ENCODE results near the gene SATB2.

Gene SATB2

DNA sequence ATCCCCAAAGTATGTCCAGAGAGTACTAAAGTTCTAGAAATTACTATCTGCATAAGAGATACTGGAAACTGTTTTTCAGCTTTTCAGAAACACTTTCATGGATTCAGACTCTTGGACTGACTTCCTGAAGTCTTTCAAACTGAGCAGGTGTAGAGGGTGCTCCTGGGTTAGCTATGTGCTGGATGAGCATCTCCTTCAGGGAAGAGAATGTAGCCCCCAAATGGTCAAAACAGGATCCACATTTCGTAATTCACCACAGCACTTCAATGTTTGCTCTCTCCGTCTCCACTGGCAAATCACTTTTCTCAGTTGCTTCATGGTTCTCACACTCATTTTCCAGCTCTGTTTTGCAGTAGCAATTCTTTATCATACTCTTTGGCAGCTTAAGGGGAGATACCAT, 23.2 kb upstream of the SATB2 start:
- TF ChIP-seq ESRRG (CRISPR knock-in tag; IDR thresholded peaks at IDR 0.05) (no peak), ZC3H10 (CRISPR knock-in tag; IDR thresholded peaks at IDR 0.05) (no peak), TOX (CRISPR knock-in tag; IDR thresholded peaks at IDR 0.05; ENCODE audit: borderline replicate concordance) (no peak), ZNF70 (CRISPR knock-in tag; IDR thresholded peaks at IDR 0.05) (no peak)
- TF ChIP-seq, protein P1, sequence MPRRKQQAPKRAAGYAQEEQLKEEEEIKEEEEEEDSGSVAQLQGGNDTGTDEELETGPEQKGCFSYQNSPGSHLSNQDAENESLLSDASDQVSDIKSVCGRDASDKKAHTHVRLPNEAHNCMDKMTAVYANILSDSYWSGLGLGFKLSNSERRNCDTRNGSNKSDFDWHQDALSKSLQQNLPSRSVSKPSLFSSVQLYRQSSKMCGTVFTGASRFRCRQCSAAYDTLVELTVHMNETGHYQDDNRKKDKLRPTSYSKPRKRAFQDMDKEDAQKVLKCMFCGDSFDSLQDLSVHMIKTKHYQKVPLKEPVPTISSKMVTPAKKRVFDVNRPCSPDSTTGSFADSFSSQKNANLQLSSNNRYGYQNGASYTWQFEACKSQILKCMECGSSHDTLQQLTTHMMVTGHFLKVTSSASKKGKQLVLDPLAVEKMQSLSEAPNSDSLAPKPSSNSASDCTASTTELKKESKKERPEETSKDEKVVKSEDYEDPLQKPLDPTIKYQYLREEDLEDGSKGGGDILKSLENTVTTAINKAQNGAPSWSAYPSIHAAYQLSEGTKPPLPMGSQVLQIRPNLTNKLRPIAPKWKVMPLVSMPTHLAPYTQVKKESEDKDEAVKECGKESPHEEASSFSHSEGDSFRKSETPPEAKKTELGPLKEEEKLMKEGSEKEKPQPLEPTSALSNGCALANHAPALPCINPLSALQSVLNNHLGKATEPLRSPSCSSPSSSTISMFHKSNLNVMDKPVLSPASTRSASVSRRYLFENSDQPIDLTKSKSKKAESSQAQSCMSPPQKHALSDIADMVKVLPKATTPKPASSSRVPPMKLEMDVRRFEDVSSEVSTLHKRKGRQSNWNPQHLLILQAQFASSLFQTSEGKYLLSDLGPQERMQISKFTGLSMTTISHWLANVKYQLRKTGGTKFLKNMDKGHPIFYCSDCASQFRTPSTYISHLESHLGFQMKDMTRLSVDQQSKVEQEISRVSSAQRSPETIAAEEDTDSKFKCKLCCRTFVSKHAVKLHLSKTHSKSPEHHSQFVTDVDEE (CRISPR knock-in tag; IDR thresholded peaks at IDR 0.05) = no peak
- no peak for ATAC-seq

DNA sequence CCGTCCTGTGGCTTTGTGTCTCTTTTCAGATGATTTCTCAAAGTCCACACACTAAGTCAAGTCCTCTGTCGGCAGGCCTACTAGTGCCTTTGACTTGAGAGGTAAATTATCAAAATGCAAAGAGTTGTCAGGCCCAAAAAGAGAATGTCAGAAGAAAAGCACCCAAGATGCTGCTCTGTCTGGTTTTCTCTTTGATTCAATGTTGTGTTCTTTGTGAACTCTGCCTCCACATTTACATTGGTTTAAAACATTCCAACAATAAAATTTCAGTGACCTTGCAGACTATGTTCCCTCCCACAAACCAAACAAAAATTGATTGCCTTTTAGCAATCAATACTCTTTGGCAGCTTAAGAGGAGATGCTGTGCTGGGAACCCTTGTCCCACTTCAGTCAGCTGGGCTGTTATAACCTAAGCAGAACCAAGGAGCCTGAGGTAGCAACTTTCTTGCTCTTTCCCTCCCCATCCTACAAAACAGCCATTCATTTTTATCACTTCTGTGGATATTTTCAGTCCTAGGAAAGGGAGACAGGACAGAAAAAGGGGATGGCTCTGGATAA, 19.6 kb upstream of the SATB2 start:
- ATAC-seq = no peak
- no peak for TF ChIP-seq ARNTL (CRISPR knock-in tag; IDR thresholded peaks at IDR 0.05; ENCODE audit: borderline replicate concordance, low read depth)
- TF ChIP-seq GLIS3 (CRISPR knock-in tag; IDR thresholded peaks at IDR 0.05) = no peak
- TF ChIP-seq, protein P2, sequence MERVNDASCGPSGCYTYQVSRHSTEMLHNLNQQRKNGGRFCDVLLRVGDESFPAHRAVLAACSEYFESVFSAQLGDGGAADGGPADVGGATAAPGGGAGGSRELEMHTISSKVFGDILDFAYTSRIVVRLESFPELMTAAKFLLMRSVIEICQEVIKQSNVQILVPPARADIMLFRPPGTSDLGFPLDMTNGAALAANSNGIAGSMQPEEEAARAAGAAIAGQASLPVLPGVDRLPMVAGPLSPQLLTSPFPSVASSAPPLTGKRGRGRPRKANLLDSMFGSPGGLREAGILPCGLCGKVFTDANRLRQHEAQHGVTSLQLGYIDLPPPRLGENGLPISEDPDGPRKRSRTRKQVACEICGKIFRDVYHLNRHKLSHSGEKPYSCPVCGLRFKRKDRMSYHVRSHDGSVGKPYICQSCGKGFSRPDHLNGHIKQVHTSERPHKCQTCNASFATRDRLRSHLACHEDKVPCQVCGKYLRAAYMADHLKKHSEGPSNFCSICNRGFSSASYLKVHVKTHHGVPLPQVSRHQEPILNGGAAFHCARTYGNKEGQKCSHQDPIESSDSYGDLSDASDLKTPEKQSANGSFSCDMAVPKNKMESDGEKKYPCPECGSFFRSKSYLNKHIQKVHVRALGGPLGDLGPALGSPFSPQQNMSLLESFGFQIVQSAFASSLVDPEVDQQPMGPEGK (CRISPR knock-in tag; IDR thresholded peaks at IDR 0.05; ENCODE audit: borderline replicate concordance) = no peak
- TF ChIP-seq, protein P3, sequence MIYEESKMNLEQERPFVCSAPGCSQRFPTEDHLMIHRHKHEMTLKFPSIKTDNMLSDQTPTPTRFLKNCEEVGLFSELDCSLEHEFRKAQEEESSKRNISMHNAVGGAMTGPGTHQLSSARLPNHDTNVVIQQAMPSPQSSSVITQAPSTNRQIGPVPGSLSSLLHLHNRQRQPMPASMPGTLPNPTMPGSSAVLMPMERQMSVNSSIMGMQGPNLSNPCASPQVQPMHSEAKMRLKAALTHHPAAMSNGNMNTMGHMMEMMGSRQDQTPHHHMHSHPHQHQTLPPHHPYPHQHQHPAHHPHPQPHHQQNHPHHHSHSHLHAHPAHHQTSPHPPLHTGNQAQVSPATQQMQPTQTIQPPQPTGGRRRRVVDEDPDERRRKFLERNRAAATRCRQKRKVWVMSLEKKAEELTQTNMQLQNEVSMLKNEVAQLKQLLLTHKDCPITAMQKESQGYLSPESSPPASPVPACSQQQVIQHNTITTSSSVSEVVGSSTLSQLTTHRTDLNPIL (CRISPR knock-in tag; IDR thresholded peaks at IDR 0.05; ENCODE audit: low read depth) = no peak
- TF ChIP-seq, protein P4, sequence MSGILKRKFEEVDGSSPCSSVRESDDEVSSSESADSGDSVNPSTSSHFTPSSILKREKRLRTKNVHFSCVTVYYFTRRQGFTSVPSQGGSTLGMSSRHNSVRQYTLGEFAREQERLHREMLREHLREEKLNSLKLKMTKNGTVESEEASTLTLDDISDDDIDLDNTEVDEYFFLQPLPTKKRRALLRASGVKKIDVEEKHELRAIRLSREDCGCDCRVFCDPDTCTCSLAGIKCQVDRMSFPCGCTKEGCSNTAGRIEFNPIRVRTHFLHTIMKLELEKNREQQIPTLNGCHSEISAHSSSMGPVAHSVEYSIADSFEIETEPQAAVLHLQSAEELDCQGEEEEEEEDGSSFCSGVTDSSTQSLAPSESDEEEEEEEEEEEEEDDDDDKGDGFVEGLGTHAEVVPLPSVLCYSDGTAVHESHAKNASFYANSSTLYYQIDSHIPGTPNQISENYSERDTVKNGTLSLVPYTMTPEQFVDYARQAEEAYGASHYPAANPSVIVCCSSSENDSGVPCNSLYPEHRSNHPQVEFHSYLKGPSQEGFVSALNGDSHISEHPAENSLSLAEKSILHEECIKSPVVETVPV (CRISPR knock-in tag; IDR thresholded peaks at IDR 0.05) = no peak
- TF ChIP-seq SNAI2 (CRISPR knock-in tag; IDR thresholded peaks at IDR 0.05) = no peak
- TF ChIP-seq TCF4 (CRISPR knock-in tag; IDR thresholded peaks at IDR 0.05; ENCODE audit: borderline replicate concordance) = no peak
- TF ChIP-seq OSR1 (CRISPR knock-in tag; IDR thresholded peaks at IDR 0.05) = no peak
- no peak for TF ChIP-seq ZNF70 (CRISPR knock-in tag; IDR thresholded peaks at IDR 0.05)
- TF ChIP-seq TOX (CRISPR knock-in tag; IDR thresholded peaks at IDR 0.05; ENCODE audit: borderline replicate concordance) = no peak
- TF ChIP-seq ZFP3 (CRISPR knock-in tag; IDR thresholded peaks at IDR 0.05) = no peak
- TF ChIP-seq, protein P5, sequence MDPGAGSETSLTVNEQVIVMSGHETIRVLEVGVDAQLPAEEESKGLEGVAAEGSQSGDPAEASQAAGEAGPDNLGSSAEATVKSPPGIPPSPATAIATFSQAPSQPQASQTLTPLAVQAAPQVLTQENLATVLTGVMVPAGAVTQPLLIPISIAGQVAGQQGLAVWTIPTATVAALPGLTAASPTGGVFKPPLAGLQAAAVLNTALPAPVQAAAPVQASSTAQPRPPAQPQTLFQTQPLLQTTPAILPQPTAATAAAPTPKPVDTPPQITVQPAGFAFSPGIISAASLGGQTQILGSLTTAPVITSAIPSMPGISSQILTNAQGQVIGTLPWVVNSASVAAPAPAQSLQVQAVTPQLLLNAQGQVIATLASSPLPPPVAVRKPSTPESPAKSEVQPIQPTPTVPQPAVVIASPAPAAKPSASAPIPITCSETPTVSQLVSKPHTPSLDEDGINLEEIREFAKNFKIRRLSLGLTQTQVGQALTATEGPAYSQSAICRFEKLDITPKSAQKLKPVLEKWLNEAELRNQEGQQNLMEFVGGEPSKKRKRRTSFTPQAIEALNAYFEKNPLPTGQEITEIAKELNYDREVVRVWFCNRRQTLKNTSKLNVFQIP (CRISPR knock-in tag; IDR thresholded peaks at IDR 0.05; ENCODE audit: borderline replicate concordance, low read depth) = no peak
- TF ChIP-seq PPARA (CRISPR knock-in tag; IDR thresholded peaks at IDR 0.05; ENCODE audit: borderline replicate concordance) = no peak
- no peak for TF ChIP-seq BACH2 (CRISPR knock-in tag; IDR thresholded peaks at IDR 0.05; ENCODE audit: borderline replicate concordance)
- no peak for TF ChIP-seq CSDC2 (CRISPR knock-in tag; IDR thresholded peaks at IDR 0.05)
- TF ChIP-seq, protein P1 (CRISPR knock-in tag; IDR thresholded peaks at IDR 0.05) = no peak

All from SK-N-SH treated with all-trans-retinoic acid at 6 μM for 48 hours (cell line).